Fibroblast of lung (primary cell): Measurements from ENCODE around the gene TGFBR2. TPM values are rescaled to one million over a fixed set of nuclear protein-coding genes. Genes with fewer than 3 reads are reported as not detected.
A peak's percentile ranks its signal among the peaks of the same experiment; 100 is the strongest.

Experiments
- DNase-seq, 2 donors: peaks; one replicate each; pipeline versions ENCODE4 v3.0.0 to v3.0.0-alpha.2; 2010; ENCODE audit warnings: low read depth in 2 of 2
- H2AFZ ChIP-seq: 2 replicates; pipeline ENCODE4 v1.5.1; 2012; ENCODE audit warnings: low read length, control low read depth, inconsistent platforms
- H3K27ac ChIP-seq: 2 replicates; pipeline ENCODE4 v1.5.1; 2011; ENCODE audit warnings: low read length, control low read depth; ENCODE audit not compliant: insufficient read depth
- H3K27me3 ChIP-seq: 2 replicates; pipeline ENCODE4 v1.5.1; 2011; ENCODE audit warnings: mild to moderate bottlenecking, low read length; ENCODE audit not compliant: control insufficient read depth, insufficient read depth
- H3K36me3 ChIP-seq: 2 replicates; pipeline ENCODE4 v1.5.1; 2011; ENCODE audit warnings: low read length; ENCODE audit not compliant: control insufficient read depth, insufficient read depth
- H3K4me1 ChIP-seq: 2 replicates; pipeline ENCODE4 v1.5.1; 2011; ENCODE audit warnings: low read length; ENCODE audit not compliant: control insufficient read depth, insufficient read depth; ENCODE audit errors: extremely low read depth
- H3K4me2 ChIP-seq: 2 replicates; pipeline ENCODE4 v1.5.1; 2011; ENCODE audit warnings: low read length, control low read depth; ENCODE audit not compliant: insufficient read depth; ENCODE audit errors: extremely low read depth
- H3K4me3 ChIP-seq, 4 experiments: fragments of 200-600 bp in 1 of 4; sonication (generic) in 1 of 4; replicated peaks in 1 of 4; 2 replicates each; pipeline ENCODE4 v1.5.1; 2011 to 2016; ENCODE audit warnings: low read length in 4 of 4, low read depth in 3 of 4, mild to moderate bottlenecking in 3 of 4, control low read depth in 2 of 4, inconsistent platforms in 1 of 4, mixed read lengths in 1 of 4; ENCODE audit not compliant: insufficient read depth in 1 of 4; ENCODE audit errors: control extremely low read depth in 1 of 4
- H3K79me2 ChIP-seq: 2 replicates; pipeline ENCODE4 v1.5.1; 2012; ENCODE audit warnings: mild to moderate bottlenecking, low read length, inconsistent platforms; ENCODE audit not compliant: control insufficient read depth, insufficient read depth
- H3K9ac ChIP-seq: 2 replicates; pipeline ENCODE4 v1.5.1; 2011; ENCODE audit warnings: mild to moderate bottlenecking, low read length, control low read depth; ENCODE audit not compliant: insufficient read depth
- H3K9me3 ChIP-seq: 2 replicates; pipeline ENCODE4 v1.5.1; 2012; ENCODE audit warnings: low read depth, low read length; ENCODE audit not compliant: control insufficient read depth, insufficient read depth
- H4K20me1 ChIP-seq: 2 replicates; pipeline ENCODE4 v1.5.1; 2011; ENCODE audit warnings: low read length; ENCODE audit not compliant: control insufficient read depth, insufficient read depth; ENCODE audit errors: extremely low read depth
- EZH2 ChIP-seq: IDR thresholded peaks from 2 replicates; pipeline ENCODE4 v1.5.1; 2012; ENCODE audit warnings: low read length, control low read depth, mild to moderate bottlenecking; ENCODE audit errors: missing control alignments
- polyA plus RNA-seq, 2 donors: library from polyadenylated mRNA; depleted of rRNA in 1 of 2; stranded (reverse) in 1 of 2; unstranded in 1 of 2; fragments of >200 nt; gene quantifications; 2 replicates each; pipeline ENCODE4 v1.2.1, GENCODE V29; 2011 to 2012; ENCODE audit warnings: missing spikeins in 1 of 2
- total RNA-seq: library from RNA; depleted of rRNA; stranded (reverse); fragments of >200 nt; gene quantifications from 2 replicates; pipeline ENCODE4 v1.2.1, GENCODE V29; 2014
- TF ChIP-seq, protein P1 (sequence below), 2 donors: IDR thresholded peaks in 1 of 2; conservative IDR thresholded peaks in 1 of 2; 1 replicate in 1 of 2; 2 replicates in 1 of 2; pipeline ENCODE4 v1.5.1; 2011 to 2012; ENCODE audit warnings: low read length in 2 of 2, control low read depth in 1 of 2, inconsistent platforms in 1 of 2, low read depth in 1 of 2, mild to moderate bottlenecking in 1 of 2

The TGFBR2 gene
- total and polyA plus RNA-seq, 2 donors (not counting 1 experiment from before 2014, with no cell fraction given), result 93.0 to 126 TPM

DNA sequence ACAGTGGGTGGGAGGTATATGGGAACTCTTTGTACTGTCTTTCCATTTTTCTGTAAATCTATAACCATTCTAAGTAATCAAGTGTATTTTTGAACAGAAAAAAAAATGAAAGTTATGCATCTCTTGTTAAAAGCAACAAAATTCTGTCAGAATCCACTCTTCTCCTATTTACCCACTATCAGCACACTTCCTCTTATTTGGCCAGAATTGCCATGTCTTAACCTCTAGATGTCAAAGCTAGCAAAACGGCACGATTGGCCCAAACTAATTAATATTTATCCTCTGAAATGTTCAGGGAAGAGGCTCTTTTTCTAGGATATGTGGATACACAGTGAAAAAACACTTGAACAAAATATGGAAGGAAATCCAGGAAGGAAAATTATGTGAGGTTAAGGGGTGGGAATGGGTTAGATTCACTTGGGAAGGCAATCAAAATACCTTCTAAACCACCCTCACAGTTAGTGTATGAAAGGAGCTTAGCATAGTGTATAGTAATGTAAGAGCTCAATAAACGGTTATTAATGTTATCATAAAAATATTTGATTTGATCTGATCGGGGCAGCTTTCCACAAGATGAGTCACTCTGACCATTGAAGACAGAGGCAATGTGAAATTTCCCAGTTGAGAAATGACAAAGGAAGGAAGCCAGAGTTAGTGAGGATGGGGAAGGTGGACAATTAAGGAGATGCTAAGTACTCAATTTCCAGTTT lies 20.1 kb upstream of the TGFBR2 start:
- Histone ChIP-seq H3K79me2 (no peaks in the 10 kb centered on the region), H3K4me1 (no peaks in the 10 kb centered on the region), H4K20me1 (no peaks in the 10 kb centered on the region), H3K27ac (no peak overlapping the region), H3K4me3 (no peak overlapping the region), H3K9me3 (no peaks in the 10 kb centered on the region), H3K27me3 (no peaks in the 10 kb centered on the region), H3K9ac (no peak overlapping the region), H3K4me2 (no peak overlapping the region), H3K36me3 (no peaks in the 10 kb centered on the region), H2AFZ (no peak overlapping the region)
- DNase-seq, result peak in 1 of 2 donors; percentile 12
- TF ChIP-seq EZH2, result no peak
- TF ChIP-seq, protein P1, sequence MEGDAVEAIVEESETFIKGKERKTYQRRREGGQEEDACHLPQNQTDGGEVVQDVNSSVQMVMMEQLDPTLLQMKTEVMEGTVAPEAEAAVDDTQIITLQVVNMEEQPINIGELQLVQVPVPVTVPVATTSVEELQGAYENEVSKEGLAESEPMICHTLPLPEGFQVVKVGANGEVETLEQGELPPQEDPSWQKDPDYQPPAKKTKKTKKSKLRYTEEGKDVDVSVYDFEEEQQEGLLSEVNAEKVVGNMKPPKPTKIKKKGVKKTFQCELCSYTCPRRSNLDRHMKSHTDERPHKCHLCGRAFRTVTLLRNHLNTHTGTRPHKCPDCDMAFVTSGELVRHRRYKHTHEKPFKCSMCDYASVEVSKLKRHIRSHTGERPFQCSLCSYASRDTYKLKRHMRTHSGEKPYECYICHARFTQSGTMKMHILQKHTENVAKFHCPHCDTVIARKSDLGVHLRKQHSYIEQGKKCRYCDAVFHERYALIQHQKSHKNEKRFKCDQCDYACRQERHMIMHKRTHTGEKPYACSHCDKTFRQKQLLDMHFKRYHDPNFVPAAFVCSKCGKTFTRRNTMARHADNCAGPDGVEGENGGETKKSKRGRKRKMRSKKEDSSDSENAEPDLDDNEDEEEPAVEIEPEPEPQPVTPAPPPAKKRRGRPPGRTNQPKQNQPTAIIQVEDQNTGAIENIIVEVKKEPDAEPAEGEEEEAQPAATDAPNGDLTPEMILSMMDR (conservative IDR thresholded peaks at IDR 0.05 in 1 of 2, IDR thresholded peaks at IDR 0.05 in 1 of 2; ENCODE audit: low read depth in 1 of 2, low read length in 2 of 2), result no peak

GRCh38 chr3:30586806-30587486 lies 19.5 kb upstream of the TGFBR2 start:
- H3K4me1 ChIP-seq, result no peaks in the 10 kb centered on the region
- no peak for TF ChIP-seq EZH2
- TF ChIP-seq, protein P1 (conservative IDR thresholded peaks at IDR 0.05 in 1 of 2, IDR thresholded peaks at IDR 0.05 in 1 of 2; ENCODE audit: low read depth in 1 of 2, low read length in 2 of 2), result no peak
- no peak overlapping the region for H2AFZ ChIP-seq

GRCh38 chr3:30587904-30588303 lies 18.5 kb upstream of the TGFBR2 start:
- TF ChIP-seq, protein P1 (conservative IDR thresholded peaks at IDR 0.05 in 1 of 2, IDR thresholded peaks at IDR 0.05 in 1 of 2; ENCODE audit: low read depth in 1 of 2, low read length in 2 of 2), result no peak
- no peak for TF ChIP-seq EZH2

More at GRCh38 chr3:30586806-30587486, 19.5 kb upstream of the TGFBR2 start:
- Histone ChIP-seq H3K27ac (no peak overlapping the region), H3K79me2 (no peaks in the 10 kb centered on the region), H4K20me1 (no peaks in the 10 kb centered on the region), H3K36me3 (no peaks in the 10 kb centered on the region), H3K27me3 (no peaks in the 10 kb centered on the region), H3K9ac (no peak overlapping the region), H3K4me2 (no peak overlapping the region), H3K9me3 (no peaks in the 10 kb centered on the region), H3K4me3 (no peak overlapping the region)
- DNase-seq, result no peak

More at GRCh38 chr3:30587904-30588303, 18.5 kb upstream of the TGFBR2 start:
- no peaks in the 10 kb centered on the region for H3K4me1 ChIP-seq
- H3K27me3 ChIP-seq, result no peaks in the 10 kb centered on the region
- H3K4me3 ChIP-seq, result no peak overlapping the region
- no peaks in the 10 kb centered on the region for H4K20me1 ChIP-seq
- no peak overlapping the region for H3K9ac ChIP-seq
- no peak overlapping the region for H3K4me2 ChIP-seq
- no peak overlapping the region for H3K27ac ChIP-seq
- no peaks in the 10 kb centered on the region for H3K9me3 ChIP-seq
- DNase-seq, result no peak
- H2AFZ ChIP-seq, result no peak overlapping the region
- no peaks in the 10 kb centered on the region for H3K79me2 ChIP-seq
- no peaks in the 10 kb centered on the region for H3K36me3 ChIP-seq
